NOMO-1 (cell line): ENCODE measurements around the gene PACS2.
"Not testable (repeated sequence)": the region's sequence is repeated elsewhere in the genome, so short reads cannot be mapped to it uniquely, and the experiment has no call there.

ENCODE experiments used
- DNase-seq, 2 experiments: peaks; one replicate each; lab custom pipeline; 2025; ENCODE audit not compliant: unreplicated experiment in 2 of 2; lab: John Stamatoyannopoulos, UW

PACS2 gene

DNA sequence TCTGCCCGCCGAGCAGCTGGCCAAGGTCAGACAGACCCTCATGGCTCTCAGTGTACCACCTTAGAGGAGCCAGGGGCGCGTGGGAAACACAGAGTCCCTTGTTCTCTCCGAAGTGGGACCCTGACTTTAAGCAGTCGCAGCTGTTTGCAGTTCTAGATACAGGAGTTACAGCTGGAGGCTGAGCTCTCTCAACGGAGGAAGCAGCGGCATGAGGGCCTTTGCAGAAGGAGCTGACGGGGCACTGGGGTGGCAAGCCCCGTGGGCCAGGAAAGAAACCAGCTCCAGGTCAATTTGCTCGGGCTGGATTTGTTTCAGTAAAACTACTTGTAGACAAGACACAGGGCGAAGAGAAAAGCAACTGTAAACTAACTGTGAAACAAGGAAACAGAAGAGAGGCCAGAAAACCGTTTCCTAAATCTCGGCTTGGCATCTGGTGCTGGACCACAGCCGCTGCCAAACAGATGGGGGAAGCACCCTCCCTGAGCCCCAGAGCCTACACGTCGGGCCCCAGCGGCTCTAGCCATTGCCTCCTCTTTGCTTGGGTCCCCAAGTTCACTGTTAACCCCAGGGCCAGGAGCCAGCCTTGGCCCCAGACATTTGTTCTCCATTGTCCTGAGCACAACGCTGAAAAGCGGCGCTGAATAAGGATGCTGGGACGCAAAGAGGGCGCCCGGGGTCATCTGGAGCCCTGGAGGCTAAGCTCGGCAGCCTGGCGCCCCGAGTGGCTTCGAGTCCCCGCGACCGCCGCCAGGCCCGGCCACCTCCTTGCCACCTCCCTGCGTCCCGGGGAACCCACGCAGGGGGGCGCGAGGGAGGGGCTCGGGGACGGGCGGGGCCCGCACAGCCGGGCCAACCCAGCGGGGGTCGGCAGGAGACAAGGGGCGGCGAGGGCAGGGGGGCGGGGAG lies 914 bp upstream of the PACS2 start:
- DNase-seq = no peak

DNA sequence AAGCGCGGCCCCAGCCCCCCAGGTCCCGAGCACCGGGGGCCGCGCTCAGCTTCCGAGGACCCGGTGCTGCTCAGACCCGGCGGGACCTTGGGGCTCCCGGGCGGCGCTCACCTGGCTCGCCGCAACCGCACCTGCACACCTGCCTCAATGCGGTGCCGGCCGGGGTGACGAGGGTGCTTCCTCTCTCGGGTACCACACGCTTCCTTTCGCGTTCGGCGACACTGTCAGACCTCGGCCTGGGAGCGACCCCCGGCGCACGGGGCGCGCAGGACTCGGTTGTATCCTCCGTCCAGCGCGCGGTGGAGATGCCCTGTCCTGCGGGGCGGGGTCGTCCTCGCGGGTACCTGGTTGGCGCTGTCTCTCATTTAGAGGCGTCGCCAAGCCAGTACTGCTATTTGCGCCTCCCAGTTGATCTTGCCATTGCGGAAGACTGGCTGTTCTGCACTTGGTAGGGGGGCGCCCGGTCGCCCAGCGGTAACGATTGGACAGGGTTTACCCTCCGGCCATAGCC lies 718 bp downstream of the PACS2 start:
- DNase-seq = peak; percentile 18 to 37

DNA sequence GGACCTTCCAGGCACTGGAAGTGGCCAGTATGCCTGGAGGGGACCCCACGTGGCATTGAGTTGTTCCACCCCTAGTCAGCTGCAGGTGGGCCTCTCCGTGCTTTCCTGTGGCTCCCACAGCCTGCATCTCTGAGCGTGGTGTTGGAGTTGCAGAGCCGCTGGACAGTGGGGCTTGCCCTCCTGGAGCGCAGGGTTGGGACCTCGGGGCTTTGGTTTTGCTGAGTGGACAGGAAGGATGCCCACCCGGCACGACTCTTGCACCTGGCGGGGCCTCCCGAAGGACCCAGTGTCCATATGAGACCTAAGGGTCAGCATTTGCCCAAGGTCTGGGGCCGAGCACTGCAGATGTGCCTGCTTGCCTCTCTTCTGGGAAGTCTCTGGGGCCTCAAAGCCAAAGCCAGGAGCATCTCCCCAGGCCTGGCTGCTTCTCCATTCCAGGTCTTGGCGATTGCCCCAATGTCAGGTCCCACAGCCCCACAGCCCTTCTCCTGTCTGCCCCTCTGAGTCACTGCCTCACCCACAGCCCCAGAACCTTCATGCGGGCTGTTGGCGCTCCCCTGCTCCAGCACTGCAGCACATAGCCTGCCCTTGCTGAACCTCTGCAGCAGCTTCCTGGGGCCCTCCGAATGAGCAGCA lies 1.5 kb downstream of the PACS2 start:
- peak in 1 of 2 experiments; percentile 10 for DNase-seq

DNA sequence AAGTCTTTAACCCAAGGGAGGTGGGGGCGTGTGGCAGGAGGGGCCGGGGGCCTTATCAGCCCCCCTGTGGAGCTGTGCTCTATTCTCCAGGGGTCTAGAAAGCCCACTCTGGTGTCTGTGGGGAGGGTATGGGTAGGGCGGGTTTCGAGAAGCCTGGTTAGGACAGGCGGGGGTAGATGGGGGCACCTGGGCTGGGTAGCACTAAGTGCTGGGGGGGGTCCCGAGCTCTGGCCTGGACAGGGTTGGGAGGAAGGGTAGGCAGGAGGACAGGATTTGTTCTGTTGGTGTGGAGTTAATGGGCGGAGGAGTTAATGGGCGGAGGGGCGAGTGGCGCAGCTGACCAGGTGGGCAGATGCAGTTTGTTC lies 2.0 kb downstream of the PACS2 start:
- no peak for DNase-seq

DNA sequence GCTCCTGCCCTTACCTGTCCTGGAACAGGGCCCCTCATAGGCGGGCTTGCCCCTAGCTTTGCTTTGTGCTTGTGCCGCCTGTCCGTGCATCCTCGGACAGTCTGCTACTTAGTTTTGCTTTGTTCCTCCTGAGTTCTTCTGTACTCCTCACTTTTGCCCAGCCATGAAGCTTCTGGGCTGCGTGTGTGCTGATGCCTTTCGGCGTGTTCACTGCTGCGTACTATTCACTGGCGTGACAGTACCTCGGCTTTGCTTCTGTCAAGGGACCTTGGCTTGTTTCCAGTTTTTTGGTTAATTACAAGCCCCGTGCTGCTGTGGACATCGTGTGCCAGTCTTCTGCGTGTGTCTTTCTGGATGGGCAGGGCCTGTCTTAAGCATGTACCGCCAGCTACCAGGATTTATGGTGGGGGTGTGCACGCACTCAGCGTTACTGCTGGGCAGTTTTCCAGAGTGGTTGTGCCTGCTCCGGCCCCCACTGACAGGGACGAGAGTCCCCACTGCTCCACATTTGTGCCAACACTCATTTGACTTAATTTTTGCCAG lies 2.5 kb downstream of the PACS2 start:
- no peak for DNase-seq

DNA sequence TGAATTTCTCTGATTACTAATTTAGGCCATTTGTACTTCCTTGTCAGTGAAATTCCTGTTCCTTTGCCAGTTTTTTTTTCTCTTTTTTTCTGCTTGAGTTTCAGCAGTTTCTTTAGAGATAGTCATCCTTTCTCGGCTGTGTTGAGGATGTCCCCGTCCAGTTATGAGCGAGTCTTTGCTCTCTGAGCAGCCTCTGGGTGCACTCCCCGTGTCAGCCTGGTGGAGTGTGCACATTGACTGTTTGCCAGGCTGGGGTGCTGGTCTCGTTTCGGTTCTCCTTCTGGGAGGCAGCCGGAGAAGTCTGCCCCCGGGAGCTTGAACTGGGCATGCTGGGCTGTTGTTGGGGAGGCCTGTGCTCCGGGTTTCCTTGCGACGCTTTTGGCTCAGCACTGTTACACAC lies 3.0 kb downstream of the PACS2 start:
- DNase-seq = peak; percentile 36 to 43

DNA sequence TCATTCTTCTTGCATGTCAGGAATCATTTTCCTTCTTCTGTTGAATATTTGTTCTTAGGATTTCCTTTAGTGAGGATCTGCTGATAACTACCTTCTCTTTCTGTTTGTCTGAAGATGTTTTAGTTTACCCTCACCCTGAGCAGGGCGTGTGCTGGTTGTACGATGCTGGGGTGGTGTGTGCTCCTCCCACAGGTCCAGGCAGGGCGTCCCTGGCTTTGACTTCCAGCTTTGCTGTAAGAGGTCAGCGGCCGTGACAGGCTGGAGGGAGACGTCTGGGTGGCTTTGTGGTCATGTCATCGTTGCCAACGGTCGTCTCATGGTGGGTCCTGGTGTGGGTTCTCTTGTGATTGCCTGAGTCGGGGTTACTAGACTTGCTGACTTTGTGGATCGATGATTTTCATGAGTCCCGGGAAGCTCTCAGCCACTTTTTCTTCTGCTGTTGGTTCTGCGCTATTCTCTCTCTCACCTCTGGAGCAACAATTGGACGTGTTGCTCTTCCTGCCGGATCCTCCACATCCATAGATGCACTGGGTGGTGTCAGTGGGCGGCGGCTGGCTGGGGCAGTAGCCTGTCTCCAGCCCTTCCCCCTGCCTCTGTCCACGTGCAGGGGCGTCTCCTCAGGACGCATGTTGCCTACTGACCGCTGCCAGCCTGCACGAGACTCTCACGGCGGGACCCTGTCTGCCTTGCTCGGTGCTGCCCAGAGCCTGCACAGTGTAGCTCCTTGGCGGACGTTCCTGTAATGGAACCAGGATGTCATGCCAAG lies 8.4 kb downstream of the PACS2 start:
- DNase-seq = no peak

DNA sequence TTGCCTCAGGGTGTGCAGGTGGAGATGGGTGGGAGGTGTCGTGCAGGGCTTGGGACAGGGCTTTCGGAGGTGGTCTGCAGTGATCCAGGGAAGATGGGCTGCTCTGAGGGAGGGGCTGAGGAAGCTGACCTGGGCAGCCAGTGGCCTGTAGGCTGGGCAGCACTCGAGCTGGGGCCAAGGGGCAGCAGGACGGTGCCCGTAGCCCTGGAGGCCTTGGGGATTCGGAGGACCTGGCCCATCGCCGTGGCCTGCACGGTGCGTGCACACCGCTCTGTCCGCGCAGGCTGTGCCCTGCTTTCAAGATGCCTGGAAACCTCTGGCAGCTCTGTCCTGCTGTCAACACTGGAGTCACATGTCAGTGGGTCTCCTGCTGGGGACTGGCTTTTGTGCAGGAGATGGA lies 9.1 kb downstream of the PACS2 start:
- DNase-seq = no peak

DNA sequence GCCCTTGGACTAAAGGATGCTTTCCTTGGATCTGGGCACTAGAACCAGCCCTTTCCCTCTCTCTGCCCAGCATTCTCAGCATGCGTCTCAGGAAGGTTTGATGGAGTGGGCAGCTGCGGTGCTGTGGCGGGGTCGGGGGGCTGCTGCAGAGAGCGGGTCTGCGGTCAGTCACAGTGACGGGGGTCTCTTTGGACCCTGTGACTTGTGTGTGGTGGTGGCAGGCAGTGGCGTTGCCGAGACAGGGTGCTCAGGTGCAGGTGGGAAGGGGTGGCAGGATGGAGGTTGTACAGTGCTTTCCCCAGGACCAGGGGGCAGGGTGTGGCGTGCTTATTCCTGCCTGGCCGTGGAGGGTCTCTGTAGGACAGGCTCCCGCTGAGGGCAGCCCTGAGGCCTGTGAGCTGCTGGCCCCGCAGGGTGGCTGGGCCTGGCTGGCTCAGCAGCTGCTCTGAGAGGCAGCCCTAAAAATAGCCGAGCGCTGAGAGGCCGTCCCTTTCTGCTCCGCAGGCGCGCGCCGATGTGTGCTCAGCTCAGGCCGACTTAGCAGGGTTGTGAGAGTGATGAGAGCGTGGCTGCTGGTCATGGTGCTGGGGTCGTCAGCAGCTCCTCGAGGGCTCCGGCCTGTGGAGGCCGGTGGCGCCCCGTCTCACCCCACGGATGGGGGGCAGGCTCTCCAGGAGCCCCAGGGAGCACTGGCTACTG lies 9.7 kb downstream of the PACS2 start:
- DNase-seq = no peak

DNA sequence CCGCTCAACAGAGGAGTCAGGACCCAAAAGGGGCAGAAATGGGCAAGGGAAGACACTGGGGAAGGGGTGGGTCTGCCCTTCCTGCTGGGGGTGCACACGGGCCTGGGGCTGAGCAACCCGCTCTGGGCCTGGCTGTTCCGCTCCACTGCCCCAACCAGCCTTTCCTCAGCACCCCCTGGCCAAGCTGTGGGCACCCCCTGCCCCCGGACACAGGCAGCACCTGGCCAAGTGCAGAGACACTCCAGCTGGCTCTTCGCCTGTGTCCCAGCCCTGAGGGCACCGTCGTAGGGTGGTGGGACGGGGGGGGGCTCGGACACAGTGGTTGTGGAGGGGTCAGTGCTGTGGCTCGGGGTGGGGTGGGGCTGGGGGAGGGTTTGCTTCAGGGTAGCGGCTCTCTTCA lies 10.3 kb downstream of the PACS2 start:
- no peak for DNase-seq

DNA sequence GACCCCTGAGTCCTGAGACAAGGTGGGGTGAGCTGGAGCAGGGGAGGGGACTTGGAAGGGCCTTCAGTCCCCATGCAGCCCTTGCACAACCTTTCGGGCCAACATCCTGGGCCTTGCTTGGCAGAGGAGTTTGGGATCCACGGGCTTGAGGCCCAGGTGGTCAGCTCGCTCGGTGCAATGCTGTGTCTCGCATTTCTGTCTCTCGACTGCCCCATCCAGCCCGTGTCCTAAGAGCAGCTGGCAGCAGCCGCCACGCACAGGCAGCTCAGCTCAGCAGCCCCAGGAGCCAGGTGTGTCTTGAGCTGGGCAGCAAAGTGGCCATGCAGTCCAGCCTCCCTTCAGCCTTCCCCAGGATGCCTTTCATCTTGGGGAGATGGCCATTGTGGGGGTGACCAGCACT lies 10.8 kb downstream of the PACS2 start:
- no peak for DNase-seq

DNA sequence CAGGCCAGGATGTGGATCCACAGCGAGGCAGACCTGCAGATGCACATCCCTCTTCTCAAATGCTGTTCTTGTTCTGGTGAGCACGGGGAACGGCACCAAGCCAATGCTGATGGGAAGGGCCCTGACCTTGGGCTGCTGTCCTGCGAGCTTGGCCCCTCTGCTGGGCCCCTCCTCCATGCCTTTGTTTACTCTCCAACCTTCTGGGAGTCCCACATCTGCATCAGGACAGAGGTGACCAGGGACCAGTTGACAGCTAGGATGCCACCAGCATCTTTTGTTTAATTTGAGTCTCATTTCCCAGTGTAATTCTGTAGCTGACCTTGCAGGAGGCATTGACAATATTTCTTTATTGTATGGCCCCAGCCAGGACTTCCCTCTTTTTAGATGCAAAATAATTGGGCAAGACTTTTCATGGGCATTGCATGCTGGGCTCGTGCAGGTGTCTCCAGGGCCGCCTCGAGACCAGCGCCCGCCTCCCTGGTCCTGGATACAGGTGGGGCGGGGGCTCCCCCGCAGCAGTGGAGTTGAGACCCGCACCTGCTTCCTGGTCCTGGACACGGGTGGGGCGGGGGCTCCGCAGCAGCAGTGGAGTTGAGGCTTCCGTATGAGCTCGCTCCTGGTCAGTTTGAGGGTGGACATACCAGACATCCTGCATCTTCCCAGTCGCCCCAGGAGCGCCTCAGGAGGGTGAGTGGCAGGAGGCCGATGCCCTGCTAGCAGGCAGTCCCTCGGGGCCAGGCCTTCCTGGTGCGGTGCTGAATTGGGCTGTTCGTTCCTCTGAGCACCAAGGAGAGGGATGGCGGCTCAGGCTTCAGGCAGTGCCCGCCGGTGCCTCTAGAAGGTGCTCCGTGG lies 11.4 kb downstream of the PACS2 start:
- peak; percentile 29 to 35 for DNase-seq

DNA sequence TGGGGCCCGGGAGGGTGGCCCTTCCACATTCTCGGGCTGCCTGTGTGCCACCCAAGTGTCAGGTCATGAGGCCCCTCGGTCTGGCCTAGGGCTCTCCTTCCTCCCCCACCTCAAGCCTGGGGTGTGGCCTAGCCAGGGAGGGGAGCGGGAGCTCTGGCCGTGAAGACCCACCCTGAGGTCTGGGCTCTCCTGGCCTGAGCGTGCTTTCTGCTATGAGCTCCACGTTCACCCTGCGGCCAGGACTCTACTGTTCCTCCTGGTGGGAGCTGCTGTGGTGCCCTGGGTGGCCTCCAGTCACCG lies 12.0 kb downstream of the PACS2 start:
- no peak for DNase-seq

DNA sequence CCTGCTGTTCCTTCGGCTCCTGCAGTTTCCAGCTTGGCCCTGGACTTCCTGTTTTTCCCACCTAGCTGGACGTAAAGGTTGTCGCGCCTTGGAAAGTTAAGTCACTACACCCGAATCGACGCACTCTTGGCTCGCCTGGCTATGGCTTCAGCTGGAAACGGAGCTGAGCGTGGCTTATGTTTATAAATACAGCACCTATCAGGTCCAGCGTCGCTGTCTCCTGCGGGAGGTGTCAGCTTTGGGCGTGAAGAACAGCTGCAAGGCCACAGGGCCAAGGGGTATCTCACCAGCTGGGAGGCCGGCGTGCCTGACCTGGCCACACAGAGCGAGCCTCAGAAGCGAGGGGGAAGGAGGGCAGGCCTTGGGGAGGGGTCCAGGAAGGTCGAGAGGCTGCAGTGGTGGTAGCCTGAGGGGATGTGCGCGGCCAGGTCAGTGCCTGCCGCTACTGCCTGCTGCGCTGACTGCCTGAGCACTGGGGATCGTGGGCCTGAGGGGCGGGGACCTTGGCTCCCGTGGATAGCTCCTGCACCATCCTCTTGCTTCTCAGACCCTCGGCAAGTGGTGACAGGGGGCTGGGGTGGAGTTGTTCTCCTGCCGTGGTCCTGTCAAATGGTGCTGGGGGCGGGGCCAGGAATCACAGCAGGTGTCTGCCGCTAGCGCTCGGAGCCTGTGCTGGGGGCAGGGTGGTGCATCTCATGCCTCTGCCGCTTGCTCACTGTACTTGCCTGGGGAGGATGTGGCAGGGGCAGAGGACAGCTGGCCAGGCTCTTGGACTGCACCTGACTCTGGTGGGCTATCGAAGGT lies 12.5 kb downstream of the PACS2 start:
- DNase-seq = no peak

DNA sequence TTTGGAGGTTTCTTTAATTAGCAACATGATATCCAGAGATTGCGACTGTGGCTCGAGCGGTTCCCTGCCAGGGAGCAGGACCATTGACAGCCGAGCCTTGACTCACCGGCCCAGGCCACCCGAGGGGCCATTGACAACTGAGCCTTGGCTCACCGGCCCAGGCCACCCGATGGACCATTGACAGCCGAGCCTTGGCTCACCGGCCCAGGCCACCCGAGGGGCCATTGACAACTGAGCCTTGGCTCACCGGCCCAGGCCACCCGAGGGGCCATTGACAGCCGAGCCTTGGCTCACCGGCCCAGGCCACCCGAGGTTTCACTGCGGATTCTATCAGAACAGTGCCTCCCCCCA lies 13.1 kb downstream of the PACS2 start:
- not testable (repeated sequence) for DNase-seq

DNA sequence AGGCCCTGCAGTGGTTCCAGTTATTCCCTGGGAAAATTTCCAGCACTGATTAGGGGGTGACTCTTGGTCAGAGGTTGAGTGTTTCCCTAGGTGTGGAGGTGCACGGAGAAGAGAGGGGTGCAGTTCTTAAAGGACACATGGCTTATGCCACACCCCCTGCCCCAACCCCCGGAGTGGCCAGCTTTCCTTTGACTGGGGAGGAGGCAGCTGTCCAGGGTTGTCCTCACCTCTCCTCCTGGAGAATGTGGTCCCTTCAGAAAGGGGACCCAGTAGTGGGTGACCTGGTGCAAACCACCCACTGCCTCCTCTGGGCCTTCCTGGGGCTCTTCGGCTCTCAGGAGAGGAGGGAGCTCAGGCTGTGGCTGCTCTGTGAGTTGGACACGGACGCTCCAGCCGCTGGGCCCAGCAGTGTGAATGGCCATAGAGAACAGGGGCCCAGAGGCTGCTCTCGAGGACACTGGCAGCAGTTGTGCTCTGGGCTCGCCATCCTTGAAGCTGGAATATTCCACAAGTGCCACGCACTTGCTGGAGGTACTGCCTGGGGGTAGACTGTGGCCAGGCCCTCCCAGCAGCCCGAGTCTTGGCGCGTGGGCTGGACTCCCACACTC lies 13.6 kb downstream of the PACS2 start:
- no peak for DNase-seq

DNA sequence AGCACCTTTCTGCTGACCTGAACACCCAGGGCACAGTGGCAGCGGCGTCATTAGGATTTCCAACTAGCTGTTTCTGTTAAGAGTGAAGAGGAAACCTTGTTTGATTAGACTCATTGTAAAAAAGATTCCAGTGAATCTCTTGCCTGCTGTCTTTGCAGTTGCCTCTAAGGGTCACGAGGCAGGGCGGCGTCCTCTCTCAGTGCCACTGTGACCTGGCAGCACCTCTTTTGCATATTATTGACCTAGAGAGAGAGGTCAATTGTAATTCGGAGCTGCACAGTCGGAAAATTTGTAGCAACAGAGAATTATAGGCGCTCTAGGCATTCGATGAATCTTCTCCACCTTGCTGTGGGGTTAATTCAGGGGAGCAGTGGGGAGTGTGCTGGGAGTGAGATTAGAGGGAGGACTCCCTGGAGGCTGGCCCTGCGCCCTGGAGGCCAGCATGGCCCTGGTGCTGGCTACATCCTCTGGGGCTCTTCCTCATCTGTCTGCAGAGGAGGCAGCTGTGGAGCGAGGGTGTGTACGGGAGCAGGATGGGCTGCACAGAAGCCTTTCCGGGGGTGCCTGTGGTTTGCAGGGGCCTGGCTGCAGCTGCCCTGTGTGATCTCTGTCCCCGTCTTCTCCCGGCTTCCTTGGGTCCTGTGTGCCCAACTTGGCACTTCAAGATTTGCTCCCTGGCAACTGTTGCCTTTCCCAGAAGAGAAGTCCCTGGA lies 14.3 kb downstream of the PACS2 start:
- DNase-seq = no peak
